ENCODE measurements around the gene AP5Z1. TPM values are rescaled to one million over a fixed set of nuclear protein-coding genes. Genes with fewer than 3 reads are reported as not detected.

Gene AP5Z1
- polyA plus RNA-seq, 1 donor from 2014 or later = 37.7 TPM

DNA sequence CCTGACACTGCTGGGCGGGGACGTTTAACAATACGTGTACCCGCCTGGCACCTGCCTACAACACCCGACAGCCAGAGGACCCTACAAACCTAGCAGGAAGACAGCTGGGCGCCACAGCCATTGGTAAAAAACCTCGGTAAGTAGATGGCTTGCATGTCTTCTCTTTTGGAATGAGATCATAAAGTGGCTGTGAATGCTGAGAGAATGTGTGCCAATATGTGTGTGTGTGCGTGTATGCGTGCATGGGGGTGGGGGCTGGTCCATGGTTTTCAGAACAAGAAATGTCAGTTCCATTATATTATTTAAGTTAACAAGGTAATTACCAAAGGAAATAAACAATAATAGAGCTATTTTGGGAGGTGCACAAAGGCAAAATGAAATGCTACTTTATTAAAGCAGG lies 47.3 kb downstream of the AP5Z1 start:
- Mint-ChIP-seq H3K36me3 (no peaks in the 10 kb centered on the region), H3K27ac (no peak overlapping the region), H3K4me1 (no peaks in the 10 kb centered on the region), H3K4me3 (no peak overlapping the region), H3K9me3 (peaks cover 0 to 1% (median 0%) of the 10 kb centered on the region in 3 donors), H3K27me3 (peaks cover 9% of the 10 kb centered on the region)

DNA sequence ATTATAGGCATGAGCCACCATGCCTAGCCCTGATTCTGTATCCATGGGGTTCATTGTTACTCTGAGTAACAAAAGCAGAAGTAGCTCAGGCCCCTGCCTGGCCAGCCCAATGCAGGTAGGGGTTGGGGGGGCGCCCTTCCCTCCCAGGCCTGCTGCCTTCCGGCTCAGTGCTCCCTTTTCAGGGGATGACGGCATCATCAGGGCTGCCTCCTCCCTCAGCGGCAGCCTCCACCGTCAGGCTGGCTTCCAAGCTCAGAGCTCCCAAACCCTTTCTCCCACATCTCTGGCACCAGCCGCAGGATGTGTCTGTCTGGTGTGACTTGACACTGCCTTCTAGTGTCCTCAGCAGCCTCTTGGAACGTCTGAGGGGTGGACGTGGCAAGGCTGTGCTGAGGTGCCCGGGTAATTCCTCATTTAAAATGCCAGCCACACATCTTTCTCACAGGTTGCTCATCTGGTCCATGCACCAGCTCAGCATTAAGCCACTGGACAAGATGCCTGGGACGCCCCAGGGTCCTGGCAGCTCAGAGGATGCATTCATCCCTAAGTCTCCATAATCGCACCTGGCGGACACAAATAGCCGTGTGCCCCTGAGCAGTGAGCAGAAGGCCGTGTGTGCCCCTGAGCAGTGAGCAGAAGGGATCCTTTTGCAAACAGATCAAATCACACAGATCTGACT lies 48.2 kb downstream of the AP5Z1 start:
- Mint-ChIP-seq H3K27me3 (peaks cover 9% of the 10 kb centered on the region), H3K4me3 (no peak overlapping the region), H3K36me3 (no peaks in the 10 kb centered on the region), H3K9me3 (peaks cover 0 to 1% (median 0%) of the 10 kb centered on the region in 3 donors), H3K27ac (no peak overlapping the region), H3K4me1 (no peaks in the 10 kb centered on the region)

DNA sequence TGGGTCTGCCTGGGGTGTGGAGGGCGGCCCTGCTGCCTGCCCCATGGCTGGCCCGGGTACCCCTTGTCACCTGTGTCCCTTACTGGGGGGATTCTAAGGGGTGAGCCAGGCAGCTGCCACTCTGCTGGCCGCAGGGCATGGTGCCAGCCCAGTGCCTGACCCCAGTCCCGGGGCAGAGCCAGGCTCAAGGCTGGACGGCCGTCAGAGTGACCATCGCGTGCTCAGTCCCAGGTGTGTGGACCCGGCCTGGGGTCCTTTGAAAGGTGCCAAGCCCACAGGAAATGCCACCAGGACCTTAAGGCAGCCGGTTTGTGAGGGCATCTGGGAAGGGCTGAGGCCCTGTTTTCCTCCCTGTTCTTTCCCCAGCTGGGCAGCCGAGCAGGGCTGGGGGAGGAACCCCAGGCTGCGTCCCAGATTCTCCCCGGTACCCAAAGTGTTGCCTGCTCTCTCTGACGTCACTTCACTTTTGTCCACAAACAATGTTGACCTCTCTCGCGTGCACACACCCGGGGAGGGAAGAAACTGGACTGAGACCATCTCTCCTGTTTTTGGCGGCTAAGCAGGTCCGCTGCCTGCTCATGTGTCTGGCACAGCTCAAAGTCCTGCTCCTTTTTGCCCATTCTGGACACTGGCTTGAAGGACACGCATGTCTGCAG lies 48.8 kb downstream of the AP5Z1 start:
- Mint-ChIP-seq H3K4me1 (no peaks in the 10 kb centered on the region), H3K36me3 (no peaks in the 10 kb centered on the region)

DNA sequence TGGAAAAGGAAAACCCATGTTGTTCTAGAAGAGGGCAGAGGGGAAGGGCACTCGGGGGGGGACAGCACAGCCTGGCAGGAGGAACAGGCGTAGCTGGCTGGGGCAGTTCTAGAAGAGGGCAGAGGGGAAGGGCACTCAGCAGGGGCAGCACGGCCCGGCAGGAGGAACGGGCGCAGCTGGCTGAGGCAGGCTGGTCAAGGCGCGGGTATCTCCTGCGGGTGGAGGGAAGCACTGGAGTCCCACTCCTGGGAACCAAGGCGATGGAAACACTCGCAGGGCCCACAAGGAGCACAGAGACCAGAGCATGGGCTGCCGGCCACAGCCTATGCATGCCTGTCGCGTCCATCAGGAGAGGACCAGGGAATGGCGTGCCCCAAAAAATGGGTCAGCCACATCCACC lies 49.7 kb downstream of the AP5Z1 start:
- Mint-ChIP-seq H3K4me1 (no peaks in the 10 kb centered on the region), H3K4me3 (no peak overlapping the region), H3K36me3 (no peaks in the 10 kb centered on the region), H3K9me3 (peaks cover 0 to 1% (median 0%) of the 10 kb centered on the region in 3 donors), H3K27ac (no peak overlapping the region), H3K27me3 (peaks cover 6% of the 10 kb centered on the region)

More for the DNA sequence above, 48.8 kb downstream of the AP5Z1 start:
- Mint-ChIP-seq H3K27me3 (peaks cover 8% of the 10 kb centered on the region), H3K27ac (no peak overlapping the region), H3K4me3 (no peak overlapping the region), H3K9me3 (peaks cover 0 to 1% (median 0%) of the 10 kb centered on the region in 3 donors)

DNA sequence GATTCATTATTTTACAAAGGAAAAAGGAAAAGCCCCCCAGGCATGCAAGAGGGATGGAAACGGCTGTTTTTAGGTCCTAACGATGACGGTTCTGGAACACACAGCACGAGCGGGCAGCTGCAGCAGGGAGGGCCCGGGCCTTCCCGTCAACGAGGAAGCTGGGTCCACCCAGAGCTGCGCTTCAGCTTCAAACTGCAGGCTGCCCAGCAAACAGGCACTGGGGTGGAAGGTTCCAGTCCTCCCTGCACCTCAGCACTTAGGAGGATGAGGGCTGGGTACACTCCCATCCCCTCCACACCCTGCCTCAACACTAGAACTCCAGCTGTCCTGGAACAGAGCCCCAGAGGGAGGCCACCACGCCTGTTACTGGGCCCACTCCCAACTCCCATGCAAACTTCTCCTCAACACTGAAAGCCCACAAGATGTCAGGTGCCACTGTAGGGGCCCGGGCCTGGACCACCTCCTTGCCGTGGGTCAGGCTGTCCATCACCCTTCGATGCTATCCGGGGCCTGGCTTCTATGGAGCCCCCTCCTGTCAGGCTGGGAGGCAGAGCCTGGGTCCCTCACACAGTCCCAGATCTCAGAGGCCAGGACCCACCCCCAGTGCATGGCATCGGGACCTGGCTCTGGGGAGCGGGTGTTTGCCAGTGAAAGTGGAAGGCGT lies 53.4 kb downstream of the AP5Z1 start:
- H3K9me3 Mint-ChIP-seq = peaks cover 0 to 1% (median 0%) of the 10 kb centered on the region in 3 donors
- peaks cover 5% of the 10 kb centered on the region for H3K27me3 Mint-ChIP-seq
- H3K4me3 Mint-ChIP-seq = no peak overlapping the region
- H3K4me1 Mint-ChIP-seq = peaks cover 0 to 2% (median 0%) of the 10 kb centered on the region in 3 donors
- no peaks in the 10 kb centered on the region for H3K36me3 Mint-ChIP-seq
- no peak overlapping the region for H3K27ac Mint-ChIP-seq

DNA sequence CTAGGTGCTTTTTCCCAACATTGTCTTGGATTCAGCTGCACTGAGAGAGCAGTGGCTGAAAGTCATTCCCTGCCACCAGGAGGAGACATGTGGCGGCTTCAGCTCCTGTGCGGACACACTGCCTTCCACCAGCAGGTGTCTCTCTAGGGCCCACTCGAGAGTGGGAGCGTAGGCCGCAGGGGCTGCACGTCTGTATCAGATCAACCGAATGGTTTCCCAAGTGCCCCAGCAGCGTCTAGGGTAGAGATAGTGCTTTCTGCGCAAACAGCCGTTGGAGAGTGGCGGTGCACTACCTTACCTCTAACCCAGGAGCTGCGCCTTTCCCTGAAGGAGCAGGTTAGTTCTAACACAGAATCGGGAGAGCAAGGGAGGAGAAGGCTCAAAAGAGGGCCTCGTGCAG lies 54.8 kb downstream of the AP5Z1 start:
- Mint-ChIP-seq H3K4me3 (no peak overlapping the region), H3K27ac (peak overlapping the region in 1 of 3 donors; percentile 35), H3K27me3 (peaks cover 5% of the 10 kb centered on the region), H3K9me3 (peaks cover 0 to 1% (median 0%) of the 10 kb centered on the region in 3 donors), H3K36me3 (no peaks in the 10 kb centered on the region), H3K4me1 (peaks cover 0 to 2% (median 0%) of the 10 kb centered on the region in 3 donors)

DNA sequence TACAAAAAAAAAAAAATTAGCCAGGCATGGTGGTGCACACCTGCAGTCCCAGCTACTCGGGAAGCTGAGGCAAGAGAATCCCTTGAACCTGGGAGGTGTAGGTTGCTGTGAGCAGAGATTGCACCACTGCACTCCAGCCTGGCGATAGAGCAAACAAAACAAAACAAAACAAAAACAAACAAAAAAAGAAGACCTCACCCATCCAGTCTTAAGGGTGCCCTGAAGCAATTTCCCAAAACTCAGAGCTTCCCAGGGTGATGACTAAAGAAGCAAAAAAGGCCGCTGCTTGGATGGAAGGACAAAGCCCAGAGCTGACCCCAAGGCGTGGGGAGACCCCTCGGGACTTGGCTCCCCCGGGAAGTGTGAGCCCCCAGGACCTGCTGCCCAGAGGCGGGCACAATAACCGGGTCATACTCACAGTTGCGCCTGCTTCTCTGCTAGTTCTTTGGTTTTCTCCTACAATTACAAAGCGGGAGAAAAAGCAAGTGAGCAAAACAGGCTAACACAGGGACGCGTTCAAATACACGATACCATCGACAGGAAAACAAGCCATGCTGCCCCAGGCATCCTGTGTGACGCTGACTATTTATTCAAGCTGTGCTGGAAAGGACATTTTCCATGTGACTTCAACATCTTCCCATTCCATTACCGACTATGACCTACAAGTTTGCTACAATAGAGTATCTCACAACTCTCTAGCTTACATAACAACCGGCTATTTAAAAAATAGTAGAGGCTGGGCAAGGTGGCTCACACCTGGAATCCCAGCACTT lies 56.5 kb downstream of the AP5Z1 start:
- no peak overlapping the region for H3K4me3 Mint-ChIP-seq
- H3K27ac Mint-ChIP-seq = no peak overlapping the region
- H3K27me3 Mint-ChIP-seq = peaks cover 5% of the 10 kb centered on the region
- no peaks in the 10 kb centered on the region for H3K36me3 Mint-ChIP-seq
- H3K9me3 Mint-ChIP-seq = no peaks in the 10 kb centered on the region
- H3K4me1 Mint-ChIP-seq = peaks cover 0 to 2% (median 0%) of the 10 kb centered on the region in 3 donors

DNA sequence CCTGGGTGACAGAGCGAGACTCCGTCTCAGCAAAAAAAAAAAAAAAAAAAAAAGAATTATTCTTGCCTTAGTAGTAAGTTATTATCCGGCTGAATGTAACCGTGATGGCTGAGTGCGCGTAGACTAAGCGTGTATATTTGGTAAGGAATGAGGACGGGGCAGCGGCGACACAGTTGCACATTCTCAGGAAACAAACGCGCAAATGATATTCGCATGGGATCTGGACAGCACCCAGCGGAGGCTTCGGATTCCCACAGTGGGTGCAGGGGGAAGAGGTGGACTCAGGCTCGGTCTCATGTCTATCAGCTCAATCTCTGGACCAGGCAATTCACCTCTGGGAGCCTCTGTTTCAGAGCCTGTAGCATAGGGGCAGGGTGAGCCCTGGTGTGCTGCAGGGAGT lies 57.3 kb downstream of the AP5Z1 start:
- peaks cover 0 to 2% (median 0%) of the 10 kb centered on the region in 3 donors for H3K4me1 Mint-ChIP-seq
- H3K36me3 Mint-ChIP-seq = no peaks in the 10 kb centered on the region
- no peak overlapping the region for H3K27ac Mint-ChIP-seq
- H3K9me3 Mint-ChIP-seq = no peaks in the 10 kb centered on the region
- H3K4me3 Mint-ChIP-seq = no peak overlapping the region
- H3K27me3 Mint-ChIP-seq = peaks cover 5% of the 10 kb centered on the region

DNA sequence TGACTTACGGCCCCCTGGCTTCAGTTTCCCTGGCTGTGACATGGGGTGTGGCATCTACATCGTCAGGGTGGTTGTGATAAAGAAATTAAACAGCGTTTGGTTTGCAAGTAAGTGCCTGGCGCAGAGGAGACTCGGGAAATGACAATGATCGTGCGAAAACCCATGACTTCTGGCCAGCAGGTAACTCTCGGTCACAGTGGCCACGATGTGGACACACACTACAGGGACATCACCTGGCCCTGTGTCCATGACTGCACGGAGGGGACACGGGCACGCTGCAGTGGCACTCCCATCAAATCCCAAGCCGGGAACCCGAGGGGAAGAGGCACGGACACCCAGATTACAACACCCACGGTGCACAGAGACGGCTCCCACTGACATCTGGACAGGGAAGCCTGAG lies 57.8 kb downstream of the AP5Z1 start:
- H3K27ac Mint-ChIP-seq = no peak overlapping the region
- H3K4me3 Mint-ChIP-seq = no peak overlapping the region
- H3K27me3 Mint-ChIP-seq = peaks cover 5% of the 10 kb centered on the region
- no peaks in the 10 kb centered on the region for H3K36me3 Mint-ChIP-seq
- H3K4me1 Mint-ChIP-seq = peaks cover 0 to 2% (median 0%) of the 10 kb centered on the region in 3 donors
- no peaks in the 10 kb centered on the region for H3K9me3 Mint-ChIP-seq

DNA sequence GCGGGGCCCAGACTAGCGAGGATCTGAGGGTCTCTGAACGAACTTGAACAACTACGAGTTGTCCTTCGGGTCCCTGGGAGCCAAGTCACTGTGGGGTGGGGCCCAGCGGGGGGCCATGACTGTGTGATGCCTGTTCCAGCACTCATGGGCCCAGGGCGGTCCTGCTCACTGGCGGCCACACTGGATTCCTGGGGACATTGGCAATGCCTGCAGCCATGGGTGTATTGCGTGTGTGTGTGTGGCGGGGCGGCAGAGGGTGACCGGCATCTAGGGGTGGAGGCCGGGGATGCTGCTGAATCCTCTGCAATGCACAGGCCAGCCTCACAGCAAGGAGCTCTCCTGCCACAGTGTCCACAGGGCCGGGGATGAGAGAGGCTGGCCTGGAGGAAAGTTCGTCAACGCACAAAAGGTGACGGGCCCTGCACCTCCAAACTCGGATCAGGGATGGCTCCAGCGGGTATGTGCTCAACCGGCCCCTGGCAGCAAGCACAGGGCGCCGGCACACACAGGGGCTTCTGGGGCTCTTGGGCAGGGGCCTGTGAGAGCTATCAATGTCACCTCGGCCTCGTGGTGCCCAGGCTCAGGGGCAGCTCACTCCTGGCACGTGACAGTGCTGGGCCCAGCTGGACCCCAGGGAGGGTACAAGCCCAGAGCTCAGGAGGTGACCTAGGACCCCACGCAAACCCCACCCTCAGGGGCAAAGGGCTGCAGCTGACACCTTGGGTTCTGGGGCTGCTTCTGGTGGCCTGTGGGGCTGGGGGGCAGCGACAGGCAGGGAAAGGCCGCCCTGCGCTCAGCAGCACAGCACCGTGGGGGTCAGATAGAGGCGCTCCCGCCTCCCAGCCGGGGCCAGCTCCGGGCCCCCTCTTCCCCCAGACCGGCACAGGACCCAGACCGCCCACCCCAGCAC lies 58.5 kb downstream of the AP5Z1 start:
- Mint-ChIP-seq H3K4me3 (no peak overlapping the region), H3K9me3 (no peaks in the 10 kb centered on the region), H3K27me3 (peaks cover 5% of the 10 kb centered on the region), H3K27ac (no peak overlapping the region), H3K4me1 (peaks cover 0 to 2% (median 0%) of the 10 kb centered on the region in 3 donors), H3K36me3 (no peaks in the 10 kb centered on the region)

DNA sequence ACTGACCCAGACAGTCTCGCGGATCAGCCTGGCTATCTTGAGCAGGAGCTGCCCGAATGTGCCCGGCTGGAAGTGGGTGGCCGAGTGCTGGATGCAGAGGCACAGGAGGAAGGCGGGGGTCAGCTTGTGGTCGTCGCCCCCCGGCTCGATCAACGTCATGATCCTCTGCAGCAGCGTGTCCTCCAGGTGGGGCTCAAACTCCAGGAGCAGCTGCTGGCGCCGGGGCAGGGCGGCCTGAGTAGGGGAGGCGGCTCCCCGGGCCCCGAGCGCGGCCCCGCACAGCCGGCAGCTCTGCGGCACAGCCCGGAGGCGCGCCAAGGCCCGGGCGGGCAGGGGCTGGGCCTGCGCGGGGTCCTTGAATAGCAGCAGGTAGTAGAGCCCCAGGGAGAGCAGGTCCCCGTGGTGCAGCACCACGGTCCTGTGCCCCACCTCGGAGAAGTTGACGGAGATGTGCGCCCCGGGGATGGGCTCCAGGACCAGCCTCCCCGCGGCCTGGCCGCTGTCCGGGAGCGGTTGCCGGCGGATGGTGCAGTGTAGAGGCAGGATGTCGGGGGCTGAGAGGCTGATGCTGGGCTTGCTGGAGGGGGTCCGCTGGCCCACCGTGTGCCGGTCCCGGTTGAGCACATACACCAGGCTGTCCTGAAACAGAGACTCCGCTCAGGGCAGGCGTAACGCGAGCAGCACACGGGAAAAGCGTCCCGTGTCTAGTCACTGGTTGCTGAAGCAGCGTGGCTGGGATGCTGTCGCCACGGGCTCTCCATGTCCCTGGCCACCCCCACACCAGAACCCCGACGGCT lies 59.4 kb downstream of the AP5Z1 start:
- Mint-ChIP-seq H3K4me3 (no peak overlapping the region), H3K9me3 (no peaks in the 10 kb centered on the region), H3K36me3 (no peaks in the 10 kb centered on the region), H3K4me1 (peaks cover 0 to 2% (median 0%) of the 10 kb centered on the region in 3 donors), H3K27ac (no peak overlapping the region), H3K27me3 (peaks cover 5% of the 10 kb centered on the region)

DNA sequence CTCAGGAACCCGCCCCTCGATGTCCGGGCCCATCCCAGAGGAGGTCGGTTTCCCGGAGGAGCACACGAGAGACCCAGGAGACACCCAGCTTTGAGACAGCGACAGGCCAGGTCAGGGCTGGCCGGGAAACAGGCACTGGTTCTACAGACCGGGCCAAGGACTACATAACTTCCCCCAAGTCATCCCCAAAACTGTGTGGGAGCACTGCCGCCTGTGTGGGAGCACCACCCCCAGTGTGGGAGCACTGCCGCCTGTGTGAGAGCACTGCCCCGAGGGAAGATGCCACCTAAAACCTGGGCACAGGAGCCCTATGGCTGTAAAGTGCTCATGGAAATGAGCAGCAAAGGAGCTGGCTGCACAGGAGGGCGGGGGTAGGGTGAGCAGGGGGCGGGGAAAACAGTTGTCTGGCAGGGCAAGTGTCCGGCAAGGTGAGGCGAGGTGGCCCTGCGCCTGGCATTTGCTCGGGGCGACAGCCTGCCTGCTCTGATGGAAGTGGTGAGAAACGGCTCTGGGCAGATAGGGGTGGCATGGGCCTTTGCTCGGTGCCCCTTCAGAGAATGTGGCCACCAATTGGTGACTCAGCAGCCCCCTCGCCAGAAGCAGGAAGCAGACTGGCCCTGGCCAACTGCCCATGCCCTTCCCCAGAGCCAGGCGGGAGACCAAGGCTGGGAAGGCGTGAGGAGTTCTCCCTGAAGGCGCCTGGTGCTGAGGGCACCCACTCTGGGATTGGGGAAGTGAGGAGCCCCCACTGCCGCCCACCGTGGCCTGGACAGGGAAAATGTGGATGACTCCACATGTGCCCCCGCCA lies 60.2 kb downstream of the AP5Z1 start:
- no peaks in the 10 kb centered on the region for H3K36me3 Mint-ChIP-seq
- H3K4me1 Mint-ChIP-seq = peaks cover 0 to 2% (median 0%) of the 10 kb centered on the region in 3 donors
- no peak overlapping the region for H3K4me3 Mint-ChIP-seq
- no peaks in the 10 kb centered on the region for H3K27me3 Mint-ChIP-seq
- H3K9me3 Mint-ChIP-seq = no peaks in the 10 kb centered on the region
- H3K27ac Mint-ChIP-seq = no peak overlapping the region

DNA sequence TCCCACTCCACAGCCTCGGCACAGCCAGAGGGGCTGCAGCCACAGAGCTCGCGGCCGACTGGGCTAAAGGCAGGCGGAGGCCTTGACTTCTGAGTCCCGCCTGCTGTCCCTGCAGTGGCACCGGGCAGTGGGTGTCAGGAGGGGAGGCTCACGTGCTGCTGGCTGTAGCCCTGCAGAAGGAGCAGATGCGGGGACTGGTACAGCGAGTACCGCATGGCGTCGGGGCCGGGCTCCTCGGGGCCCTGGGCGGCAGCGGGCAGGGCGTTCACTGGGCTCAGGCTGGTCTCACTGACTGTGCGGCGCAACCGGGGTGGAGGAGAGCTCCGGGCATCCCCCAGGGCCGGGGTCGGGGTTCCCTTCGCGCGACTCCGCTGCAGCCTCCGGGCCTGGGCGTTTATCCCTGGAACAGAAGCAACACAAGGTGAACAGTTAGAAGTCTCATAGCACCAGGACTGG lies 60.8 kb downstream of the AP5Z1 start:
- Mint-ChIP-seq H3K27me3 (no peaks in the 10 kb centered on the region), H3K27ac (no peak overlapping the region), H3K36me3 (no peaks in the 10 kb centered on the region), H3K9me3 (no peaks in the 10 kb centered on the region), H3K4me3 (no peak overlapping the region), H3K4me1 (no peaks in the 10 kb centered on the region)
